ENCODE data around the gene GSTT2B. TPM values are rescaled to one million over a fixed set of nuclear protein-coding genes. Genes with fewer than 3 reads are reported as not detected.
A peak's percentile ranks its signal among the peaks of the same experiment; 100 is the strongest.
"Not testable (repeated sequence)": the region's sequence is repeated elsewhere in the genome, so short reads cannot be mapped to it uniquely, and the experiment has no call there.

Gene GSTT2B
- total RNA-seq, result 21.1 TPM
- long read RNA-seq, transcript GSTT2B-201 (5 exons, 1,099 nt), result major isoform, 12 of 14 reads
- long read RNA-seq, partial matches to known transcripts, result 0 of 14 reads
- long read RNA-seq, other reads (novel, unspliced or antisense), result 0 of 14 reads

- DNase-seq (ENCODE audit: low spot score); intact Hi-C loops (cut with DNase I): not testable (repeated sequence)
Measured at GRCh38 chr22:23961084-23961771, at the start of gene GSTT2B. TSS of gene GSTT2B (minus strand) at chr22:23961195. CDS start at chr22:23961131, 64 bp downstream.

- DNase-seq (ENCODE audit: low spot score), result no peak
- intact Hi-C loops (cut with DNase I), result no loop called here
Measured at GRCh38 chr22:24010018-24010391, 49.0 kb upstream of the GSTT2B start.

GRCh38 chr22:24009227-24010017, 48.4 kb upstream of the GSTT2B start:
- no peak for DNase-seq (ENCODE audit: low spot score)
- intact Hi-C loops (cut with DNase I), result loop anchor here (5.0 to 10.0 kb wide), 3 partner anchors 153 to 255 kb away; no protein-coding TSS in a partner anchor

GRCh38 chr22:24008381-24009226, 47.6 kb upstream of the GSTT2B start:
- intact Hi-C loops (cut with DNase I), result loop anchor here (5.0 to 10.0 kb wide), 3 partner anchors 154 to 256 kb away; no protein-coding TSS in a partner anchor

GRCh38 chr22:24008022-24008283, 47.0 kb upstream of the GSTT2B start:
- DNase-seq (ENCODE audit: low spot score), result no peak
- intact Hi-C loops (cut with DNase I), result loop anchor here (5.0 to 10.0 kb wide), 3 partner anchors 154 to 257 kb away; no protein-coding TSS in a partner anchor

More at GRCh38 chr22:24008381-24009226, 47.6 kb upstream of the GSTT2B start:
- no peak for DNase-seq (ENCODE audit: low spot score)

- intact Hi-C loops (cut with DNase I), result loop anchor here (5.0 to 10.0 kb wide), 3 partner anchors 155 to 257 kb away; no protein-coding TSS in a partner anchor
- no peak for DNase-seq (ENCODE audit: low spot score)
Measured at GRCh38 chr22:24007253-24008021, 46.4 kb upstream of the GSTT2B start.

- DNase-seq (ENCODE audit: low spot score), result no peak
- intact Hi-C loops (cut with DNase I), result loop anchor here (5.0 to 10.0 kb wide), 3 partner anchors 155 to 258 kb away; no protein-coding TSS in a partner anchor
Measured at GRCh38 chr22:24006914-24007214, 45.9 kb upstream of the GSTT2B start.

GRCh38 chr22:24006207-24006913, 45.4 kb upstream of the GSTT2B start:
- intact Hi-C loops (cut with DNase I), result loop anchor here (5.0 to 10.0 kb wide), 3 partner anchors 156 to 258 kb away; no protein-coding TSS in a partner anchor
- no peak for DNase-seq (ENCODE audit: low spot score)

- intact Hi-C loops (cut with DNase I), result loop anchor here (5.0 to 10.0 kb wide), 3 partner anchors 157 to 260 kb away; no protein-coding TSS in a partner anchor
- peak; percentile 88 for DNase-seq (ENCODE audit: low spot score)
Measured at GRCh38 chr22:24005201-24005600, 44.2 kb upstream of the GSTT2B start, which contains the start of gene GSTT4. TSS of gene GSTT4 (minus strand) at chr22:24005453. CDS start at chr22:24005356, 97 bp downstream.

- DNase-seq (ENCODE audit: low spot score), result no peak
- intact Hi-C loops (cut with DNase I), result loop anchor here (10.0 kb wide), 1 partner anchor 261 kb away; no protein-coding TSS in a partner anchor
Measured at GRCh38 chr22:24003887-24004286, 42.9 kb upstream of the GSTT2B start.

GRCh38 chr22:24002851-24003250, 41.9 kb upstream of the GSTT2B start:
- intact Hi-C loops (cut with DNase I), result loop anchor here (10.0 kb wide), 1 partner anchor 262 kb away; no protein-coding TSS in a partner anchor
- DNase-seq (ENCODE audit: low spot score), result no peak

- intact Hi-C loops (cut with DNase I), result loop anchor here (10.0 kb wide), 1 partner anchor 263 kb away; no protein-coding TSS in a partner anchor
- DNase-seq (ENCODE audit: low spot score), result no peak
Measured at GRCh38 chr22:24002272-24002671, 41.3 kb upstream of the GSTT2B start.

- intact Hi-C loops (cut with DNase I), result loop anchor here (10.0 kb wide), 1 partner anchor 263 kb away; no protein-coding TSS in a partner anchor
- no peak for DNase-seq (ENCODE audit: low spot score)
Measured at GRCh38 chr22:24001314-24001713, 40.3 kb upstream of the GSTT2B start.

- DNase-seq (ENCODE audit: low spot score), result not testable (repeated sequence)
Measured at GRCh38 chr22:23999779-24000178, 38.8 kb upstream of the GSTT2B start.

GRCh38 chr22:23997092-23997491, 36.1 kb upstream of the GSTT2B start:
- intact Hi-C loops (cut with DNase I), result no loop called here
- no peak for DNase-seq (ENCODE audit: low spot score)

More at GRCh38 chr22:23999779-24000178, 38.8 kb upstream of the GSTT2B start:
- intact Hi-C loops (cut with DNase I), result loop anchor here (10.0 kb wide), 1 partner anchor 265 kb away; no protein-coding TSS in a partner anchor

- DNase-seq (ENCODE audit: low spot score); intact Hi-C loops (cut with DNase I): not testable (repeated sequence)
Measured at GRCh38 chr22:23993581-23994177, 32.7 kb upstream of the GSTT2B start.

- DNase-seq (ENCODE audit: low spot score); intact Hi-C loops (cut with DNase I): not testable (repeated sequence)
Measured at GRCh38 chr22:23993080-23993479, 32.1 kb upstream of the GSTT2B start.
